H1 (cell line): ENCODE results near the gene RBSN. TPM values are rescaled to one million over a fixed set of nuclear protein-coding genes. Genes with fewer than 3 reads are reported as not detected.

Source experiments
- CTCF ChIA-PET: fragments of 300-600 bp; sonication (Branson Sonifier 250); formaldehyde crosslinking; loops from one replicate; lab custom pipeline; 2021; ENCODE audit not compliant: partially characterized antibody; lab: Charles Lee
- POLR2A ChIA-PET: fragments of 300-600 bp; sonication (Branson Sonifier 250); formaldehyde crosslinking; loops from one replicate; lab custom pipeline; 2021; ENCODE audit warnings: inconsistent platforms; ENCODE audit not compliant: partially characterized antibody; lab: Charles Lee
- DNase-seq, 2 experiments: peaks; one replicate each; pipeline versions ENCODE4 v3.0.0 to v3.0.0-alpha.2; 2010 to 2022; ENCODE audit warnings: low spot score in 2 of 2, low read depth in 1 of 2, mixed read lengths in 1 of 2
- FAIRE-seq: peaks from 2 replicates; lab custom pipeline; 2011; peaks lifted over from hg19 to GRCh38; lab: Jason Lieb, UNC
- H2AFZ ChIP-seq: 2 replicates; pipeline ENCODE4 v1.8.1; 2012; ENCODE audit warnings: low read length, inconsistent platforms
- H2AK5ac ChIP-seq: 2 replicates; pipeline ENCODE4 v1.6.1; 2013; ENCODE audit warnings: low read depth, low read length
- H2BK120ac ChIP-seq: replicated peaks from 2 replicates; pipeline ENCODE3; 2013; ENCODE audit warnings: low read depth, low read length, inconsistent platforms
- H2BK12ac ChIP-seq: 2 replicates; pipeline ENCODE4 v1.6.1; 2013; ENCODE audit warnings: low read depth, low read length
- H2BK15ac ChIP-seq: 2 replicates; pipeline ENCODE4 v1.6.1; 2013; ENCODE audit warnings: low read length
- H2BK20ac ChIP-seq: 2 replicates; pipeline ENCODE4 v1.6.1; 2013; ENCODE audit warnings: low read length
- H2BK5ac ChIP-seq: 2 replicates; pipeline ENCODE4 v1.6.1; 2013; ENCODE audit warnings: low read depth, low read length
- H3K14ac ChIP-seq: 2 replicates; pipeline ENCODE4 v1.6.1; 2013; ENCODE audit warnings: inconsistent platforms; ENCODE audit not compliant: insufficient read length
- H3K18ac ChIP-seq: 2 replicates; pipeline ENCODE4 v1.6.1; 2013; ENCODE audit warnings: low read length; ENCODE audit errors: extremely low read depth
- H3K23ac ChIP-seq: 2 replicates; pipeline ENCODE4 v1.6.1; 2013; ENCODE audit warnings: inconsistent platforms; ENCODE audit not compliant: insufficient read length
- H3K23me2 ChIP-seq: 2 replicates; pipeline ENCODE4 v1.6.1; 2013; ENCODE audit warnings: low read depth, low read length
- H3K27ac ChIP-seq: 2 replicates; pipeline ENCODE4 v1.6.1; 2011; ENCODE audit warnings: low read depth, low read length, inconsistent platforms
- H3K27me3 ChIP-seq, 4 experiments: replicated peaks in 1 of 4; 1 replicate in 1 of 4; 2 replicates in 3 of 4; pipeline versions ENCODE4 v1.6.1 to v1.8.1; 2011 to 2013; ENCODE audit warnings: low read length in 3 of 4, mild to moderate bottlenecking in 3 of 4, inconsistent platforms in 2 of 4, mixed read lengths in 2 of 4, moderate library complexity in 1 of 4; ENCODE audit not compliant: control insufficient read depth in 3 of 4, insufficient read depth in 3 of 4; ENCODE audit errors: extremely low read depth in 1 of 4
- H3K36me3 ChIP-seq, 4 experiments: 2 replicates each; pipeline versions ENCODE4 v1.6.1 to v1.8.1; 2011 to 2013; ENCODE audit warnings: mild to moderate bottlenecking in 4 of 4, low read length in 3 of 4, moderate library complexity in 2 of 4, control low read depth in 1 of 4, inconsistent platforms in 1 of 4; ENCODE audit not compliant: insufficient read depth in 4 of 4, control insufficient read depth in 2 of 4
- H3K4ac ChIP-seq: replicated peaks from 2 replicates; pipeline ENCODE3; 2013; ENCODE audit warnings: low read length, low read depth, mixed read lengths, inconsistent platforms; ENCODE audit not compliant: insufficient read length
- H3K4me1 ChIP-seq, 4 experiments: replicated peaks in 1 of 4; 1 replicate in 1 of 4; 2 replicates in 3 of 4; pipeline versions ENCODE4 v1.6.1 to v1.8.1; 2011 to 2013; ENCODE audit warnings: low read length in 3 of 4, inconsistent platforms in 2 of 4, mixed read lengths in 1 of 4; ENCODE audit not compliant: insufficient read depth in 4 of 4, control insufficient read depth in 3 of 4
- H3K4me2 ChIP-seq, 2 experiments: 2 replicates each; pipeline versions ENCODE4 v1.6.1 to v1.8.1; 2011 to 2013; ENCODE audit warnings: low read depth in 2 of 2, low read length in 2 of 2, control low read depth in 1 of 2, inconsistent platforms in 1 of 2, mild to moderate bottlenecking in 1 of 2; ENCODE audit not compliant: insufficient read depth in 1 of 2
- H3K4me3 ChIP-seq, 4 experiments: fragments of 200-600, 300-600 bp in 1 of 4; sonication (generic), shearing (Covaris generic), sonication (Bioruptor Twin) in 1 of 4; 2 replicates each; pipeline versions ENCODE4 v1.5.1 to v1.8.1; 2011 to 2016; ENCODE audit warnings: low read length in 4 of 4, low read depth in 3 of 4, control low read depth in 2 of 4, inconsistent platforms in 2 of 4, mild to moderate bottlenecking in 2 of 4, mixed read lengths in 1 of 4, moderate library complexity in 1 of 4; ENCODE audit not compliant: insufficient read depth in 2 of 4; ENCODE audit errors: extremely low read depth in 1 of 4
- H3K56ac ChIP-seq: replicated peaks from 2 replicates; pipeline ENCODE3; 2013; ENCODE audit warnings: low read depth, mild to moderate bottlenecking, mixed read lengths, low read length, inconsistent platforms; ENCODE audit not compliant: insufficient read length
- H3K79me1 ChIP-seq: 2 replicates; pipeline ENCODE4 v1.6.1; 2013; ENCODE audit warnings: low read depth, low read length, control low read depth
- H3K79me2 ChIP-seq, 2 experiments: 2 replicates each; pipeline versions ENCODE4 v1.6.1 to v1.8.1; 2012 to 2013; ENCODE audit warnings: low read length in 2 of 2, mild to moderate bottlenecking in 2 of 2, inconsistent platforms in 1 of 2; ENCODE audit not compliant: insufficient read depth in 2 of 2, control insufficient read depth in 1 of 2
- H3K9ac ChIP-seq, 4 experiments: replicated peaks in 1 of 4; 1 replicate in 1 of 4; 2 replicates in 3 of 4; pipeline versions ENCODE4 v1.6.1 to v1.8.1; 2011 to 2013; ENCODE audit warnings: low read depth in 3 of 4, low read length in 3 of 4, control low read depth in 2 of 4, mild to moderate bottlenecking in 2 of 4, moderate library complexity in 2 of 4, inconsistent platforms in 1 of 4; ENCODE audit errors: extremely low read depth in 1 of 4
- H3K9me3 ChIP-seq, 2 experiments: 2 replicates each; pipeline versions ENCODE4 v1.6.1 to v1.8.1; 2012 to 2013; ENCODE audit warnings: mild to moderate bottlenecking in 2 of 2, moderate library complexity in 2 of 2, control low read depth in 1 of 2, inconsistent platforms in 1 of 2, low read depth in 1 of 2, low read length in 1 of 2, mixed read lengths in 1 of 2; ENCODE audit not compliant: insufficient read depth in 2 of 2
- H4K20me1 ChIP-seq, 2 experiments: replicated peaks in 1 of 2; 2 replicates each; pipeline versions ENCODE3 to v1.8.1; 2011 to 2013; ENCODE audit warnings: inconsistent platforms in 2 of 2, low read length in 2 of 2, mild to moderate bottlenecking in 1 of 2; ENCODE audit not compliant: insufficient read depth in 2 of 2, control insufficient read depth in 1 of 2
- H4K5ac ChIP-seq: 2 replicates; pipeline ENCODE4 v1.6.1; 2013; ENCODE audit warnings: low read length, low read depth, mixed read lengths, inconsistent platforms; ENCODE audit not compliant: insufficient read length
- H4K8ac ChIP-seq: 2 replicates; pipeline ENCODE4 v1.8.0; 2013; ENCODE audit warnings: mild to moderate bottlenecking, moderate library complexity, low read length, inconsistent platforms; ENCODE audit not compliant: insufficient read depth; ENCODE audit errors: extremely low read depth
- H4K91ac ChIP-seq: replicated peaks from 2 replicates; pipeline ENCODE3; 2013; ENCODE audit warnings: low read length, mixed read lengths, inconsistent platforms; ENCODE audit not compliant: insufficient read length
- CBX5 ChIP-seq: fragments of 300-800, 300-1000 bp; sonication (generic); IDR thresholded peaks from 2 replicates; pipeline ENCODE4 v1.7.1; 2016; ENCODE audit warnings: antibody characterized with exemption, low read length, low read depth
- CEBPB ChIP-seq: IDR thresholded peaks from 2 replicates; pipeline ENCODE4 v1.6.1; 2012; ENCODE audit warnings: low read depth, low read length
- CHD2 ChIP-seq: IDR thresholded peaks from 2 replicates; pipeline ENCODE4 v1.6.1; 2012; ENCODE audit warnings: low read length, improper control_type of control experiment
- CTBP2 ChIP-seq: IDR thresholded peaks from 2 replicates; pipeline ENCODE4 v1.7.0; 2011; ENCODE audit warnings: borderline replicate concordance, mild to moderate bottlenecking, moderate library complexity, mixed read lengths, low read length; ENCODE audit not compliant: insufficient read depth, insufficient read length
- GTF2F1 ChIP-seq: IDR thresholded peaks from 2 replicates; pipeline ENCODE4 v1.6.1; 2012; ENCODE audit warnings: low read depth, low read length, improper control_type of control experiment, borderline replicate concordance
- HDAC2 ChIP-seq, 2 experiments: fragments of 300-600 bp in 1 of 2; sonication (generic) in 1 of 2; IDR thresholded peaks; 2 replicates each; pipeline ENCODE4 v1.6.1; 2011 to 2012; ENCODE audit warnings: low read depth in 2 of 2, low read length in 2 of 2, mild to moderate bottlenecking in 2 of 2, moderate library complexity in 2 of 2, borderline replicate concordance in 1 of 2, inconsistent platforms in 1 of 2
- KDM4A ChIP-seq: IDR thresholded peaks from one replicate; pipeline ENCODE4 v1.7.1; 2012; ENCODE audit warnings: low read depth, mild to moderate bottlenecking, moderate library complexity, low read length, inconsistent platforms; ENCODE audit not compliant: severe bottlenecking
- NANOG ChIP-seq: IDR thresholded peaks from 2 replicates; pipeline ENCODE4 v1.6.1; 2011; ENCODE audit warnings: low read length, low read depth, mild to moderate bottlenecking, inconsistent platforms; ENCODE audit not compliant: insufficient read depth, poor library complexity, severe bottlenecking
- SP4 ChIP-seq: IDR thresholded peaks from 2 replicates; pipeline ENCODE4 v1.6.1; 2012; ENCODE audit warnings: low read length, inconsistent platforms
- SUZ12 ChIP-seq: fragments of 200-600 bp; sonication (generic); IDR thresholded peaks from 2 replicates; pipeline ENCODE4 v1.6.1; 2012; ENCODE audit warnings: mild to moderate bottlenecking, inconsistent platforms, low read length, moderate library complexity, mixed read lengths
- ZNF274 ChIP-seq: IDR thresholded peaks from 2 replicates; pipeline ENCODE4 v1.7.0; 2012; ENCODE audit warnings: low read length, borderline replicate concordance; ENCODE audit errors: extremely low read depth
- WGBS, 2 experiments: shearing (Covaris generic) in 1 of 2; methylation state at CpG; one replicate each; pipeline versions ENCODE4 v1.1.6 to v1.1.7; 2013 to 2015; ENCODE audit warnings: low lambda C conversion rate in 2 of 2, mixed read lengths in 2 of 2, inconsistent platforms in 1 of 2, low coverage in 1 of 2, missing lambda C conversion rate in 1 of 2; ENCODE audit not compliant: insufficient replicate concordance in 2 of 2, insufficient coverage in 1 of 2, insufficient read length in 1 of 2; ENCODE audit errors: extremely low coverage in 1 of 2, missing lambda C conversion rate in 1 of 2; 5-methylcytosine and 5-hydroxymethylcytosine counted together
- polyA plus RNA-seq, 7 experiments: library from polyadenylated mRNA; depleted of rRNA in 3 of 7; stranded (reverse) in 5 of 7; unstranded in 2 of 7; fragments of >200 nt in 5 of 7; fragments of 200-250 nt in 2 of 7; gene quantifications; 1 replicate in 5 of 7; 2 replicates in 1 of 7; 4 replicates in 1 of 7; pipeline versions ENCODE4 v1.2.1 to v1.2.3, GENCODE V29; 2011 to 2013; ENCODE audit warnings: missing spikeins in 2 of 7, mixed read lengths in 2 of 7
- total RNA-seq: library from RNA; stranded (reverse); fragmentation: NEBNext Ultra II Directional; extraction: Animal tissue kit (Norgen Biotek cat#: 25700); gene quantifications from 2 replicates; pipeline ENCODE4 v1.2.1, GENCODE V29; 2021

The RBSN gene
- total and polyA plus RNA-seq, 2 of the 8 experiments (the other 6 are each of a cell fraction or from before 2014, with no cell fraction given), result 5.9 to 20.0 TPM

- CTCF ChIA-PET, result interaction anchor here (0.8 to 2.0 kb wide), 4 partner anchors 9 to 76 kb away, joined by 3 to 11 read pairs (median 5); partner anchors contain the start of gene RBSN
- H4K91ac ChIP-seq, result peak within 1 kb of the TSS; percentile 90
- peak; percentile 91 for TF ChIP-seq KDM4A
- no peak for TF ChIP-seq ZNF274
- TF ChIP-seq SP4, result 0 out of 2 replicates have a peak, but pooled peaks have one; percentile 70
- no peak for TF ChIP-seq GTF2F1
- no peak for TF ChIP-seq CTBP2
- no peak for TF ChIP-seq SUZ12
- peak in 1 of 2 experiments; percentile 82; a peak in 1 of 4 replicates for TF ChIP-seq HDAC2 (IDR thresholded peaks at IDR 0.05; ENCODE audit: borderline replicate concordance in 1 of 2, low read depth in 2 of 2, low read length in 2 of 2)
- TF ChIP-seq CBX5, result no peak
- TF ChIP-seq CHD2, result peak; percentile 86
- TF ChIP-seq NANOG, result no peak
- no peak for TF ChIP-seq CEBPB
These were observed 34.0 kb downstream of the RBSN start, which contains the start of gene MRPS25 for GRCh38 chr3:15064835-15065549. TSS of gene MRPS25 (minus strand) at chr3:15065315. CDS start at chr3:15065194, 121 bp downstream.

More at GRCh38 chr3:15064835-15065549, 34.0 kb downstream of the RBSN start, which contains the start of gene MRPS25:
- H3K18ac ChIP-seq, result peak within 1 kb of the TSS; percentile 84
- peak within 1 kb of the TSS; percentile 97 for H3K4ac ChIP-seq
- H3K14ac ChIP-seq, result no peak within 1 kb of the TSS
- peak within 1 kb of the TSS; percentile 83 to 95 (median 92) for H3K9ac ChIP-seq
- peak within 1 kb of the TSS; percentile 96 for H3K56ac ChIP-seq
- peak within 1 kb of the TSS; percentile 96 for H4K5ac ChIP-seq
- H2BK12ac ChIP-seq, result no peak within 1 kb of the TSS
- H2AK5ac ChIP-seq, result no peak within 1 kb of the TSS
- no peak within 1 kb of the TSS for H2BK15ac ChIP-seq
- peak within 1 kb of the TSS; percentile 97 for H4K8ac ChIP-seq
- peak within 1 kb of the TSS; percentile 99 for H2AFZ ChIP-seq
- no peaks in the 10 kb centered on the region; a peak in 1 of 4 replicates for H3K9me3 ChIP-seq
- WGBS, 2 experiments, result 2% methylated on average over 54 of the region's 69 CpGs; no CpG with 5 or more reads in 1 of the 2 experiments
- FAIRE-seq (no peak), DNase-seq (peak; percentile 53 to 86)
- H4K20me1 ChIP-seq, result peaks cover 0 to 5% of the 10 kb centered on the region in 2 experiments
- peaks cover 10% of the 10 kb centered on the region for H3K79me1 ChIP-seq
- peak within 1 kb of the TSS; percentile 67; the same call in 1 of the 2 replicates for H3K27ac ChIP-seq
- H3K79me2 ChIP-seq, result peaks cover 9 to 29% of the 10 kb centered on the region in 2 experiments; a peak in 3 of 4 replicates
- peak within 1 kb of the TSS; percentile 81 to 97 (median 89) for H3K4me3 ChIP-seq
- POLR2A ChIA-PET, result interaction anchor here (0.6 to 4.0 kb wide), 7 partner anchors 9 to 122 kb away, joined by 3 to 17 read pairs (median 4); no protein-coding TSS in a partner anchor
- H3K23ac ChIP-seq, result no peak within 1 kb of the TSS
- peak within 1 kb of the TSS; percentile 83 to 88 for H3K4me2 ChIP-seq
- H2BK5ac ChIP-seq, result peak within 1 kb of the TSS; percentile 89
- H3K4me1 ChIP-seq, result peaks cover 0 to 11% (median 6%) of the 10 kb centered on the region in 4 experiments; a peak in 5 of 7 replicates
- no peaks in the 10 kb centered on the region for H3K27me3 ChIP-seq
- H3K36me3 ChIP-seq, result no peaks in the 10 kb centered on the region
- H2BK20ac ChIP-seq, result no peak within 1 kb of the TSS
- H2BK120ac ChIP-seq, result no peak within 1 kb of the TSS
- peaks cover 7% of the 10 kb centered on the region; the same call in 1 of the 2 replicates for H3K23me2 ChIP-seq
